ENCODE data around the gene IFI6.

GRCh38 chr1:27618341-27619082 lies 53.5 kb downstream of the IFI6 start:
- TF ChIP-seq CTCF (IDR thresholded peaks at IDR 0.05; ENCODE audit: low read depth, low read length, poor library complexity, severe bottlenecking), result no peak
- no peak for TF ChIP-seq EZH2phosphoT487 (IDR thresholded peaks at IDR 0.05; ENCODE audit: borderline replicate concordance, low read length)

All from DOHH2 (cell line).